H1 (cell line): ENCODE results near the gene FAM181A. TPM values are rescaled to one million over a fixed set of nuclear protein-coding genes. Genes with fewer than 3 reads are reported as not detected.

Source experiments
- CTCF ChIA-PET: fragments of 300-600 bp; sonication (Branson Sonifier 250); formaldehyde crosslinking; loops from one replicate; lab custom pipeline; 2021; ENCODE audit not compliant: partially characterized antibody; lab: Charles Lee
- POLR2A ChIA-PET: fragments of 300-600 bp; sonication (Branson Sonifier 250); formaldehyde crosslinking; loops from one replicate; lab custom pipeline; 2021; ENCODE audit warnings: inconsistent platforms; ENCODE audit not compliant: partially characterized antibody; lab: Charles Lee
- DNase-seq, 2 experiments: peaks; one replicate each; pipeline versions ENCODE4 v3.0.0 to v3.0.0-alpha.2; 2010 to 2022; ENCODE audit warnings: low spot score in 2 of 2, low read depth in 1 of 2, mixed read lengths in 1 of 2
- FAIRE-seq: peaks from 2 replicates; lab custom pipeline; 2011; peaks lifted over from hg19 to GRCh38; lab: Jason Lieb, UNC
- H2AFZ ChIP-seq: 2 replicates; pipeline ENCODE4 v1.8.1; 2012; ENCODE audit warnings: low read length, inconsistent platforms
- H2AK5ac ChIP-seq: 2 replicates; pipeline ENCODE4 v1.6.1; 2013; ENCODE audit warnings: low read depth, low read length
- H2BK120ac ChIP-seq: replicated peaks from 2 replicates; pipeline ENCODE3; 2013; ENCODE audit warnings: low read depth, low read length, inconsistent platforms
- H2BK12ac ChIP-seq: 2 replicates; pipeline ENCODE4 v1.6.1; 2013; ENCODE audit warnings: low read depth, low read length
- H2BK15ac ChIP-seq: 2 replicates; pipeline ENCODE4 v1.6.1; 2013; ENCODE audit warnings: low read length
- H2BK20ac ChIP-seq: 2 replicates; pipeline ENCODE4 v1.6.1; 2013; ENCODE audit warnings: low read length
- H2BK5ac ChIP-seq: 2 replicates; pipeline ENCODE4 v1.6.1; 2013; ENCODE audit warnings: low read depth, low read length
- H3K14ac ChIP-seq: 2 replicates; pipeline ENCODE4 v1.6.1; 2013; ENCODE audit warnings: inconsistent platforms; ENCODE audit not compliant: insufficient read length
- H3K18ac ChIP-seq: 2 replicates; pipeline ENCODE4 v1.6.1; 2013; ENCODE audit warnings: low read length; ENCODE audit errors: extremely low read depth
- H3K23ac ChIP-seq: 2 replicates; pipeline ENCODE4 v1.6.1; 2013; ENCODE audit warnings: inconsistent platforms; ENCODE audit not compliant: insufficient read length
- H3K23me2 ChIP-seq: 2 replicates; pipeline ENCODE4 v1.6.1; 2013; ENCODE audit warnings: low read depth, low read length
- H3K27ac ChIP-seq: 2 replicates; pipeline ENCODE4 v1.6.1; 2011; ENCODE audit warnings: low read depth, low read length, inconsistent platforms
- H3K27me3 ChIP-seq, 4 experiments: replicated peaks in 1 of 4; 1 replicate in 1 of 4; 2 replicates in 3 of 4; pipeline versions ENCODE4 v1.6.1 to v1.8.1; 2011 to 2013; ENCODE audit warnings: low read length in 3 of 4, mild to moderate bottlenecking in 3 of 4, inconsistent platforms in 2 of 4, mixed read lengths in 2 of 4, moderate library complexity in 1 of 4; ENCODE audit not compliant: control insufficient read depth in 3 of 4, insufficient read depth in 3 of 4; ENCODE audit errors: extremely low read depth in 1 of 4
- H3K36me3 ChIP-seq, 4 experiments: 2 replicates each; pipeline versions ENCODE4 v1.6.1 to v1.8.1; 2011 to 2013; ENCODE audit warnings: mild to moderate bottlenecking in 4 of 4, low read length in 3 of 4, moderate library complexity in 2 of 4, control low read depth in 1 of 4, inconsistent platforms in 1 of 4; ENCODE audit not compliant: insufficient read depth in 4 of 4, control insufficient read depth in 2 of 4
- H3K4ac ChIP-seq: replicated peaks from 2 replicates; pipeline ENCODE3; 2013; ENCODE audit warnings: low read length, low read depth, mixed read lengths, inconsistent platforms; ENCODE audit not compliant: insufficient read length
- H3K4me1 ChIP-seq, 4 experiments: replicated peaks in 1 of 4; 1 replicate in 1 of 4; 2 replicates in 3 of 4; pipeline versions ENCODE4 v1.6.1 to v1.8.1; 2011 to 2013; ENCODE audit warnings: low read length in 3 of 4, inconsistent platforms in 2 of 4, mixed read lengths in 1 of 4; ENCODE audit not compliant: insufficient read depth in 4 of 4, control insufficient read depth in 3 of 4
- H3K4me2 ChIP-seq, 2 experiments: 2 replicates each; pipeline versions ENCODE4 v1.6.1 to v1.8.1; 2011 to 2013; ENCODE audit warnings: low read depth in 2 of 2, low read length in 2 of 2, control low read depth in 1 of 2, inconsistent platforms in 1 of 2, mild to moderate bottlenecking in 1 of 2; ENCODE audit not compliant: insufficient read depth in 1 of 2
- H3K4me3 ChIP-seq, 4 experiments: fragments of 200-600, 300-600 bp in 1 of 4; sonication (generic), shearing (Covaris generic), sonication (Bioruptor Twin) in 1 of 4; 2 replicates each; pipeline versions ENCODE4 v1.5.1 to v1.8.1; 2011 to 2016; ENCODE audit warnings: low read length in 4 of 4, low read depth in 3 of 4, control low read depth in 2 of 4, inconsistent platforms in 2 of 4, mild to moderate bottlenecking in 2 of 4, mixed read lengths in 1 of 4, moderate library complexity in 1 of 4; ENCODE audit not compliant: insufficient read depth in 2 of 4; ENCODE audit errors: extremely low read depth in 1 of 4
- H3K56ac ChIP-seq: replicated peaks from 2 replicates; pipeline ENCODE3; 2013; ENCODE audit warnings: low read depth, mild to moderate bottlenecking, mixed read lengths, low read length, inconsistent platforms; ENCODE audit not compliant: insufficient read length
- H3K79me1 ChIP-seq: 2 replicates; pipeline ENCODE4 v1.6.1; 2013; ENCODE audit warnings: low read depth, low read length, control low read depth
- H3K79me2 ChIP-seq, 2 experiments: 2 replicates each; pipeline versions ENCODE4 v1.6.1 to v1.8.1; 2012 to 2013; ENCODE audit warnings: low read length in 2 of 2, mild to moderate bottlenecking in 2 of 2, inconsistent platforms in 1 of 2; ENCODE audit not compliant: insufficient read depth in 2 of 2, control insufficient read depth in 1 of 2
- H3K9ac ChIP-seq, 4 experiments: replicated peaks in 1 of 4; 1 replicate in 1 of 4; 2 replicates in 3 of 4; pipeline versions ENCODE4 v1.6.1 to v1.8.1; 2011 to 2013; ENCODE audit warnings: low read depth in 3 of 4, low read length in 3 of 4, control low read depth in 2 of 4, mild to moderate bottlenecking in 2 of 4, moderate library complexity in 2 of 4, inconsistent platforms in 1 of 4; ENCODE audit errors: extremely low read depth in 1 of 4
- H3K9me3 ChIP-seq, 2 experiments: 2 replicates each; pipeline versions ENCODE4 v1.6.1 to v1.8.1; 2012 to 2013; ENCODE audit warnings: mild to moderate bottlenecking in 2 of 2, moderate library complexity in 2 of 2, control low read depth in 1 of 2, inconsistent platforms in 1 of 2, low read depth in 1 of 2, low read length in 1 of 2, mixed read lengths in 1 of 2; ENCODE audit not compliant: insufficient read depth in 2 of 2
- H4K20me1 ChIP-seq, 2 experiments: replicated peaks in 1 of 2; 2 replicates each; pipeline versions ENCODE3 to v1.8.1; 2011 to 2013; ENCODE audit warnings: inconsistent platforms in 2 of 2, low read length in 2 of 2, mild to moderate bottlenecking in 1 of 2; ENCODE audit not compliant: insufficient read depth in 2 of 2, control insufficient read depth in 1 of 2
- H4K5ac ChIP-seq: 2 replicates; pipeline ENCODE4 v1.6.1; 2013; ENCODE audit warnings: low read length, low read depth, mixed read lengths, inconsistent platforms; ENCODE audit not compliant: insufficient read length
- H4K8ac ChIP-seq: 2 replicates; pipeline ENCODE4 v1.8.0; 2013; ENCODE audit warnings: mild to moderate bottlenecking, moderate library complexity, low read length, inconsistent platforms; ENCODE audit not compliant: insufficient read depth; ENCODE audit errors: extremely low read depth
- H4K91ac ChIP-seq: replicated peaks from 2 replicates; pipeline ENCODE3; 2013; ENCODE audit warnings: low read length, mixed read lengths, inconsistent platforms; ENCODE audit not compliant: insufficient read length
- BRCA1 ChIP-seq: IDR thresholded peaks from 2 replicates; pipeline ENCODE4 v1.6.1; 2012; ENCODE audit warnings: low read depth, low read length, improper control_type of control experiment
- GTF2F1 ChIP-seq: IDR thresholded peaks from 2 replicates; pipeline ENCODE4 v1.6.1; 2012; ENCODE audit warnings: low read depth, low read length, improper control_type of control experiment, borderline replicate concordance
- TBP ChIP-seq: IDR thresholded peaks from 2 replicates; pipeline ENCODE4 v1.6.1; 2011; ENCODE audit warnings: low read depth, low read length, improper control_type of control experiment
- WGBS, 2 experiments: shearing (Covaris generic) in 1 of 2; methylation state at CpG; one replicate each; pipeline versions ENCODE4 v1.1.6 to v1.1.7; 2013 to 2015; ENCODE audit warnings: low lambda C conversion rate in 2 of 2, mixed read lengths in 2 of 2, inconsistent platforms in 1 of 2, low coverage in 1 of 2, missing lambda C conversion rate in 1 of 2; ENCODE audit not compliant: insufficient replicate concordance in 2 of 2, insufficient coverage in 1 of 2, insufficient read length in 1 of 2; ENCODE audit errors: extremely low coverage in 1 of 2, missing lambda C conversion rate in 1 of 2; 5-methylcytosine and 5-hydroxymethylcytosine counted together
- polyA plus RNA-seq, 7 experiments: library from polyadenylated mRNA; depleted of rRNA in 3 of 7; stranded (reverse) in 5 of 7; unstranded in 2 of 7; fragments of >200 nt in 5 of 7; fragments of 200-250 nt in 2 of 7; gene quantifications; 1 replicate in 5 of 7; 2 replicates in 1 of 7; 4 replicates in 1 of 7; pipeline versions ENCODE4 v1.2.1 to v1.2.3, GENCODE V29; 2011 to 2013; ENCODE audit warnings: missing spikeins in 2 of 7, mixed read lengths in 2 of 7
- total RNA-seq: library from RNA; stranded (reverse); fragmentation: NEBNext Ultra II Directional; extraction: Animal tissue kit (Norgen Biotek cat#: 25700); gene quantifications from 2 replicates; pipeline ENCODE4 v1.2.1, GENCODE V29; 2021

Gene FAM181A
- total and polyA plus RNA-seq, 2 of the 8 experiments (the other 6 are each of a cell fraction or from before 2014, with no cell fraction given): not detected

GRCh38 chr14:93917141-93917540 is 10.0 kb upstream of the FAM181A start:
- no peak overlapping the region for H3K4ac ChIP-seq
- H3K9me3 ChIP-seq: no peaks in the 10 kb centered on the region
- no peak overlapping the region for H3K4me3 ChIP-seq
- H4K5ac ChIP-seq: no peak overlapping the region
- no peaks in the 10 kb centered on the region for H3K79me1 ChIP-seq
- H4K91ac ChIP-seq: no peak overlapping the region
- no peak for FAIRE-seq
- H3K4me2 ChIP-seq: no peak overlapping the region
- no peak overlapping the region for H3K9ac ChIP-seq
- H3K79me2 ChIP-seq: no peaks in the 10 kb centered on the region
- H2BK20ac ChIP-seq: no peak overlapping the region
- no peaks in the 10 kb centered on the region for H3K4me1 ChIP-seq
- H2BK5ac ChIP-seq: no peak overlapping the region
- no peaks in the 10 kb centered on the region for H3K36me3 ChIP-seq
- H3K23me2 ChIP-seq: no peaks in the 10 kb centered on the region
- no peak for DNase-seq
- H3K27ac ChIP-seq: no peak overlapping the region
- H2BK15ac ChIP-seq: no peak overlapping the region
- no peak overlapping the region for H3K18ac ChIP-seq
- H3K56ac ChIP-seq: no peak overlapping the region
- H4K20me1 ChIP-seq: no peaks in the 10 kb centered on the region
- no peak overlapping the region for H2BK120ac ChIP-seq
- H3K14ac ChIP-seq: no peak overlapping the region
- ChIA-PET CTCF (interaction anchor here (2.4 to 3.3 kb wide), 2 partner anchors 11 to 18 kb away, joined by 11 to 17 read pairs; no protein-coding TSS in a partner anchor), POLR2A (no interaction called here)
- no peak overlapping the region for H2AFZ ChIP-seq
- H2BK12ac ChIP-seq: no peak overlapping the region
- H4K8ac ChIP-seq: no peak overlapping the region
- 90% methylated on average over 7 of the region's 7 CpGs; no CpG with 5 or more reads in 1 of the 2 experiments for WGBS, 2 experiments
- H3K27me3 ChIP-seq: no peaks in the 10 kb centered on the region
- no peak overlapping the region for H3K23ac ChIP-seq
- no peak overlapping the region for H2AK5ac ChIP-seq
- TF ChIP-seq TBP (no peak), GTF2F1 (no peak), BRCA1 (no peak)
